ENCODE measurements around the gene ZNF274. TPM values are rescaled to one million over a fixed set of nuclear protein-coding genes. Genes with fewer than 3 reads are reported as not detected.
A peak's percentile ranks its signal among the peaks of the same experiment; 100 is the strongest.

Gene ZNF274
- total and polyA plus RNA-seq, 2 experiments from 2014 or later: 19.9 to 31.2 TPM

DNA sequence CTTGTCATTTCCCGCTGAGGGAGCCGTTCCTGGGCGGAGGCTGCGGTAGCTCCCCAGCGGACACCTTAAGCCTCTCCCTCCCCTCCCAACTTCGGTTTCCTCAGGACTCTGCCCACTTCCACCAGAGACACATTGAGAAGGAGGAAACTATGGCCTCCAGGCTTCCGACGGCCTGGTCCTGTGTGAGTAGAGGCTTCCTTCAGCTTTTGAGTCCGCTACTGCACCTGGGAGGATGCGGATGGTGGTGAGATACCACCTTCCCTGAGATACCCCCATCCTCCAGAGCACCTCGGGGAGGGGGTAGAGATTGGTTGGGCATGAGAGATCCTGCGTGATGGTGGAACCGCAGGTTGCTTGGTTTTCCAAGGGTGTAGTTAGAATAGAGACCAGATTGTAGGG, 955 bp downstream of the ZNF274 start:
- peaks cover 7% of the 10 kb centered on the region for H3K4me1 Mint-ChIP-seq
- 0 out of 2 replicates have a peak, but pooled peaks cover 4% of the 10 kb centered on the region for H3K4me1 ChIP-seq (ENCODE audit: insufficient read depth)
- peaks cover 14% of the 10 kb centered on the region for H3K9me2 ChIP-seq (ENCODE audit: insufficient read depth)
- DNase-seq (ENCODE audit: low spot score): no peak
- H3K4me3 Mint-ChIP-seq: peak overlapping the region; percentile 95
- peak; percentile 14 for ATAC-seq
- H3K36me3 Mint-ChIP-seq (ENCODE audit: low read depth): peaks cover 82% of the 10 kb centered on the region
- no peaks in the 10 kb centered on the region for H3F3A ChIP-seq (replicated peaks; ENCODE audit: low read depth)
- H3K27ac Mint-ChIP-seq: peak overlapping the region; percentile 99
- H3K79me2 ChIP-seq (replicated peaks; ENCODE audit: insufficient read depth): peaks cover 37% of the 10 kb centered on the region
- H4K20me1 ChIP-seq (replicated peaks; ENCODE audit: insufficient read depth): no peaks in the 10 kb centered on the region; the same call in 1 of the 2 replicates
- peak overlapping the region; percentile 96 for H3K4me3 ChIP-seq
- H3K9me3 Mint-ChIP-seq: peaks cover 80% of the 10 kb centered on the region
- H2AFZ ChIP-seq: peak overlapping the region; percentile 90
- H3K36me3 ChIP-seq (ENCODE audit: insufficient read depth): peaks cover 15% of the 10 kb centered on the region
- peak overlapping the region; percentile 97 for H3K4me2 ChIP-seq
- no peaks in the 10 kb centered on the region for H3K27me3 ChIP-seq (ENCODE audit: insufficient read depth)
- peaks cover 1% of the 10 kb centered on the region for H3K27me3 Mint-ChIP-seq (ENCODE audit: insufficient read depth, low read depth, poor library complexity)
- no peak for TF ChIP-seq ZNF331 (CRISPR knock-in tag; IDR thresholded peaks at IDR 0.05; ENCODE audit: low read depth)
- no peak for TF ChIP-seq ZNF114 (CRISPR knock-in tag; IDR thresholded peaks at IDR 0.05)
- TF ChIP-seq EZH2 (IDR thresholded peaks at IDR 0.05; ENCODE audit: low read depth, unreplicated experiment): no peak
- no peak for TF ChIP-seq ETS1 (IDR thresholded peaks at IDR 0.05)
- TF ChIP-seq STAT1 (IDR thresholded peaks at IDR 0.05; ENCODE audit: unreplicated experiment): no peak
- TF ChIP-seq REST (IDR thresholded peaks at IDR 0.05; ENCODE audit: unreplicated experiment): no peak
- TF ChIP-seq, protein P1, sequence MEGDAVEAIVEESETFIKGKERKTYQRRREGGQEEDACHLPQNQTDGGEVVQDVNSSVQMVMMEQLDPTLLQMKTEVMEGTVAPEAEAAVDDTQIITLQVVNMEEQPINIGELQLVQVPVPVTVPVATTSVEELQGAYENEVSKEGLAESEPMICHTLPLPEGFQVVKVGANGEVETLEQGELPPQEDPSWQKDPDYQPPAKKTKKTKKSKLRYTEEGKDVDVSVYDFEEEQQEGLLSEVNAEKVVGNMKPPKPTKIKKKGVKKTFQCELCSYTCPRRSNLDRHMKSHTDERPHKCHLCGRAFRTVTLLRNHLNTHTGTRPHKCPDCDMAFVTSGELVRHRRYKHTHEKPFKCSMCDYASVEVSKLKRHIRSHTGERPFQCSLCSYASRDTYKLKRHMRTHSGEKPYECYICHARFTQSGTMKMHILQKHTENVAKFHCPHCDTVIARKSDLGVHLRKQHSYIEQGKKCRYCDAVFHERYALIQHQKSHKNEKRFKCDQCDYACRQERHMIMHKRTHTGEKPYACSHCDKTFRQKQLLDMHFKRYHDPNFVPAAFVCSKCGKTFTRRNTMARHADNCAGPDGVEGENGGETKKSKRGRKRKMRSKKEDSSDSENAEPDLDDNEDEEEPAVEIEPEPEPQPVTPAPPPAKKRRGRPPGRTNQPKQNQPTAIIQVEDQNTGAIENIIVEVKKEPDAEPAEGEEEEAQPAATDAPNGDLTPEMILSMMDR (conservative IDR thresholded peaks at IDR 0.05; ENCODE audit: low read depth in 2 of 2): no peak
- TF ChIP-seq JUNB (IDR thresholded peaks at IDR 0.05; ENCODE audit: unreplicated experiment): no peak
- TF ChIP-seq ZNF462 (CRISPR knock-in tag; IDR thresholded peaks at IDR 0.05): no peak
- TF ChIP-seq POLR2AphosphoS5 (IDR thresholded peaks at IDR 0.05; ENCODE audit: low read depth): no peak
- TF ChIP-seq EZH2phosphoT487 (IDR thresholded peaks at IDR 0.05; ENCODE audit: unreplicated experiment): no peak
- no peak for TF ChIP-seq CREB1 (CRISPR knock-in tag; IDR thresholded peaks at IDR 0.05; ENCODE audit: low read depth)
- TF ChIP-seq NANOG (IDR thresholded peaks at IDR 0.05; ENCODE audit: borderline replicate concordance): no peak
- no peak overlapping the region for H3K27ac ChIP-seq (ENCODE audit: low read depth)
